DMS79 (cell line): Measurements from ENCODE around the gene ASCL5.

Experiments used
- DNase-seq: peaks from one replicate; lab custom pipeline; 2025; lab: John Stamatoyannopoulos, UW

The ASCL5 gene

DNA sequence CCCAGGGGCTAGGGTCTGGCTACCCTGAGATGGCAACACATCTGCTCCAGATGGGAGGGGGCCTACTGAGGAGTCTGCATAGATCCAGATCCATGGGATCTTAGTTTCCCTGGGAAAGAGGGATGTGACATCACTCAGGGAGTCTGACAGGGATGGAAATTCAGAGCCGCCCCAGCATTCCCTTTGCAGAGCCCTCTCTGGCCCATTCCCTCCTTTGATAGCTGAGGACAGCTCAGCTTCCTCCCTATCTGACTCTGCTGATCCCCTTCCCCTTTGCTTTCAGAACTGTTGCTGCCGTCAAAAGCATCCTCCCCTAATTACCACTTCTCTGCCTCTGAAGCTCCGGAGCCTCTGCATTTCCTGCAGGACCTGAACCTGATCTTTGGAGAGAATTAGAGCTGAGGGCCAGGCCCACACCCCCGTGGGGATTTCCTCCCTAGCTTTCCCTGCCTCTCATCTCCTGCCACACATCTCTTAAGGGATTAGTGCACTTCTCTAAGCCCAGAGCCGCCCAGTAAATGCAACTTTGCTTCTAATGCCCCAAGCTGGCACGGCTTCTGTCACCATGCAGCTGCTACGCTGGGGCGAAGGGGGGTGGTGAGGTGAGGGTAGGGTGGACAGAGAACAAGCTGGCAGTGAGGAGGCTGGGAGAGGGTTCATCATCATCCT lies 9.5 kb upstream of the ASCL5 start:
- DNase-seq = no peak

DNA sequence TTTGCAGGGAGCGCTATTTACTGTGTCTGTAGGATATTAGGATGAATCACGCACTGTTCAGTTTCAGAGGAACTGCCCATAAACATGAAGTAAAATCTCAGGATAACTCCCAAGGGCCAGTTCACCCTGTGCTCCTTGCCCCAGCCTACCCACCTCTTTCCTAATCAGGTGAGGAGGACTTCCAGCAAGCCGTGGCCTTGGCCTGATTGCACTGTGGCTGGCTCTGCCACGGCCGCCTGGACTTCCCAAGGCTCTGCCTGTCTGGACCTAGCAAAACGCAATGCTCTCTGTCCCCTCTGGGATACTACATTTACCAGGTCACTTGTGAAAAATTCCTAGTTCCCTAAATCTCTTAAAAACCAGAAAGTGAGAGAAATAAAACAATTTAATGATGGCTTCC lies 7.4 kb upstream of the ASCL5 start:
- DNase-seq = no peak

DNA sequence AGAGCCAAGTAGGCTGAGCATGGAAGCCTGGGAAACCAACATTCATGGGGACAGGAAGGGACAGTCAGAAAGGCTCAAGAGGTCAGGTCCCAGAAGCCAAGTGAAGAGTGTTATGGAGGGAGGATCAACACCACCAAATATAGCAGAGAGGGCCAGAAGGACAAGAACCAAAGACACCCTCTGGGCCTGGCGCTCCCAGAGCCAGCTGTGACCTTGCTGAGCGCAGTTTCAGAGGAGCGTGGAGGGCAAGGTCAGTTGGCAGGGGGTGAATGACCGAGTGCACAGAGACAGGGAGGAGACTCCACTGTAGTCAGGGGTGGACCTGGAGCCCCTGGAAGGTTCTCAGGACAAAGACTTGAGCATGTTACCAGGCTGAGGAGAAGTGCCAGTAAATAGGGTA lies 4.4 kb upstream of the ASCL5 start:
- DNase-seq = no peak

DNA sequence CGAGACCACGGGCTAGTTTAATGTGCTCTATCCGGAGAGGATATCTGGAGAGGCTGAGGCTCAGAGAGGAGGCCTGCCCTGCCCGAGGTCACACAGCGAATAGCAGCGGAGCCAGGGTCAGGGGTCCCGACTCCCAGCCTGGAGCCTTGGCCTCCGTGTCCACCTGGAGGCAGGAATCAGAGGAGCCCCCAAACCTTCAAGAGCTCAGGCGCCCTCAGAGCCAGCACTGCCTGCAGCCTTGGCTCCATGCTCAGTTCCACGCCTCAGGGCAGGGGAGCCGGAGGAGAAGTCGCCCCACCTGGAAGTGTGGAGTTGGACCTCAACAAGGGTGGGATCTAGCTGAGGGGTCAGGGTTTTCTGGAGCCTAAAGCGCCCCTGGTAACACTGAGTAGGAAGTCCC lies 2.0 kb upstream of the ASCL5 start:
- DNase-seq = no peak

- DNase-seq = no peak
Measured at GRCh38 chr1:201128476-201128875, 1.5 kb upstream of the ASCL5 start.

- DNase-seq = no peak
Measured at GRCh38 chr1:201127755-201128455, 921 bp upstream of the ASCL5 start.

DNA sequence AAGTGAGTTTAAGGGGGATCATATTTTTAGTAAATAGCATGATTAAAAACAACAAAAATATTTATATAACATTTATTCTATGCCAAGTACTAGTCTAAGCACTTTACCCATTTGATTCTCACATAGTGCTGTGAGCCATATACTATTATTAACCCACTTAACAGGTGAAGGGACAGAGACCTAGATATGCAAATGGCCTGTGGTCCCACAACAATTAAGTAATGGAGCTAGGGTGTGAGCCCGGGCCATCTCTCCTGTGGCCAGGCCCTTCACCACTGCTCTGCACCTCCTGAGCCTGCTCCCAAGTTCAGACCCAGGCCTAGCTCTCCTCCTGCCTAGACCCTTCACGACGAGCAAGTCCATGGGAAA lies 537 bp downstream of the ASCL5 start:
- DNase-seq = no peak

DNA sequence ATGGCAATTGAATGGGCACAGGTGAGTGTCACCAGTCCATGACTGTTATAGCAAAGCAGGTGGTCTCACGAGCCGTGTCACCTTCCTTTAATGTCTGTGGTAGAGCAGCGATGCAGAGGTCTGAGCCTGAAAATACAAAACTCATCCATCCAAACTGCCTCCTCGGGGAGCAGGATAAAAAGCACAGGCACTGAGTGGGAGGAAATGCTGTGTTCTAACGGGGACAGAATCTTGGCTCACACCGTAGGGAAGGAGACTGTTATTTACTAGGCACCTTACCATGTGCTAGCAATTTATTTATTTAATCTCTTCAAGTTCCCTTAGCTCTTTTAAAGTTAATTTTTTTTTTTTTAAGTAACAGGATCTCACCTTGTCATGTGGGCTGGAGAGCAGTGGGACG lies 1.2 kb downstream of the ASCL5 start:
- peak; percentile 47 for DNase-seq

DNA sequence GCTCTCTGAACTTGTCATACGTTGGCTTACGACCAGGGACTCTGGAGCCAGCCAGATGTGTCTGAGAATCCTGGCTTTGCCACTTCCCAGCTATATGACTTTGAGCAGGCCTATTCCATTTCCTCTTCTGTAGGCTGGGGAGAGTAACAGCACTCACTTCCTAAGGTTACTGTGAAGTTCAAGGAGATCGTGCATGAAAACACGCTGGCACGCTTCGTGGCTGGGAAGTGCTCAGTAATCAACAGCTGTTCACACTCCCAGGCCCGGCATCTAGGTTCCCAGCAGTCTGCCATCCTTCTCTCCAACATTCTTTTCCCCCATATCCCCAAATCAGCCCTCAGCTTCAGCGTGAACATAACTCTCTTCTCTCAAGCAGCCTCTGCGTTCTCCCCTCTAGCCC lies 2.0 kb downstream of the ASCL5 start:
- DNase-seq = peak; percentile 22

DNA sequence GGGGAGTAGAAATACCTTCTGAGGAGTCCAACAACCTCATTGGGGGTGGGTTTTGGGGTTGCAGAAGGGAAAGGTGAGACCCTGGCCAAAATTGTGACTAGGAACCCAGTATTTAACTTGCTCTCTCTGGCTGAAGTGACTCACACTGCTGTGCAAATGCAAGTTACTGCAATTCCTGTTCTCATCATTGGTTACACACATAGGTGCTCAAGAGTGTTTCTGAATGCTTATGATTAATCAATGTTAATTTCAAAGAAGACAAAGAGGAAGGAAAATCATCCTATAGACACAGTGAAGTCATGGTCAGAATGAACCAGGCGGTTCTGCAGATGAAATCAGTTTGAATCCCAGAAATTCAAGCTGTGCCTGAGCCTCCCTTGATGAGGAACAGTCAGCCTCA lies 3.1 kb downstream of the ASCL5 start:
- DNase-seq = no peak

GRCh38 chr1:201122321-201122957 lies 4.5 kb downstream of the ASCL5 start:
- DNase-seq = no peak

DNA sequence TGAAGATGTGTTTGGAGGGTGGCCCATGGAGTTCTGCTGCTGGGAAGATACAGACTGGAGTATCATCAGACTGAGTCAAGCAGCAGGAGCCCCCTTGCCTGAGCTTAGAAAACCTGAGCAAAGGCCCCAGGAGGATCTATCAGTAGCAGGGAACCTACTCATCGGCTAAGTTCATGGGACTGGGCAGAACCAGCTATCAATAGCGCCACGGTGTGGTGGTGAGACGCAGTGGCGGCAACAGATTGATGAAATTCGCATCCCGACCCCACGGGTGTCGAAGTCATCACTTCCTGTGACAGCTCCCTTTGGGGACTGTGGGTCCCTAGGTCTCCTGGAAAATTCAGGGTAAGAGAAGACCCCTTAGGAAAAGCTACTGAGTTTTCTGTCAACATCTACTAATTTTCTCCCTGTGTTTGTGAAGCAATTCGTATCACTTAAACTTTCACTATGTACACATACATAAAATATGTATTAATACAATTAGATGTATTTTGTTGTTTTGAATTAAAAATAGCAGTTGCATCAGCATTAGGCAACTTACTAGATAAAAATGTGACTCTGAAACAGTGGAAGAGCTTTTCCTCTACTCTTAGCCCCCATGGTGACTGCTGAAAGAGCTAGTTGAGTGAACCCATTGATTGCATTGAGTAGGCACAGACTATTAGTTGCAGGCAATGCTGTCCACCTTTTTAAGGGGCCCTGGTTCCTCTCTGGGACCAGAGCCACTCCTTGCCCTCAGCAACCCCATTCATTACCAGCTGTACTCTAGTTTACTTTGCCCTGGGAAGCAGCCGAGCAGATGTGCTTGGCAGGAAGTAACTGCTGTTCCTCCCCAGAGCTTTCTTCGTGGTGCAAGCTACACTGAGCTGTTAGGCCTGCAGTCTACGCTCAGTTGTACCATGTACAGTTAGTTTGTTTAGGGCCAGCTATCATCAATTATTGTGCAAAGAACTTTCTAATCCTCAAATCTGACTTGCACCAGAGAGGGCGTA lies 7.5 kb downstream of the ASCL5 start:
- DNase-seq = no peak

- no peak for DNase-seq
Measured at GRCh38 chr1:201116091-201116490, 10.9 kb downstream of the ASCL5 start.

DNA sequence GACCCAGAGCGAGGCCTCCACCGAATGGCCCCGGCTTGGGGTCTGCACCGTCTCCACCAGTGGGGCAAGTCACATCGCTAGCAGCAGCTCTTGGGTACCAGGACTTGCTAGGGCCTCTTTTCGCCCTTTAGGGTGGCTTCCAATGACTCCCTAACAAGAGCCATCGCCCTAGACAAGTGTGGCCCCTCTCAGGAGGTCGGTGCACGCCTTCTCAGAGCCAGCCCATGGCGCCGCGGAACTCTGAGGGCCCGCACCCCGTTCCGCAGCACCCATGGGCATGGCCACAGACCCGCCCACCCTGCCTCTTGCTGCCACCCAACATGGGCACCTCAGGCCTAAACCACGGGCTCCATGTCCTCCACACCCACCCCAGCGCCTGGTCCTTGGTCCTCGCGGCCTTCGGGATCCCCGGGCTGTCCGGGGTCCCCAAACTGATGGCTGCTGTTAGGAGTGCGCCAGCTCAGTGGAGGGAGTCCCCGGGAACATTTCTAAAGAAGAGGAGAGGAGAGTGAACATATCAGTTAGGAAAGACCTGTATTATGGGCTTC lies 11.5 kb downstream of the ASCL5 start:
- no peak for DNase-seq

DNA sequence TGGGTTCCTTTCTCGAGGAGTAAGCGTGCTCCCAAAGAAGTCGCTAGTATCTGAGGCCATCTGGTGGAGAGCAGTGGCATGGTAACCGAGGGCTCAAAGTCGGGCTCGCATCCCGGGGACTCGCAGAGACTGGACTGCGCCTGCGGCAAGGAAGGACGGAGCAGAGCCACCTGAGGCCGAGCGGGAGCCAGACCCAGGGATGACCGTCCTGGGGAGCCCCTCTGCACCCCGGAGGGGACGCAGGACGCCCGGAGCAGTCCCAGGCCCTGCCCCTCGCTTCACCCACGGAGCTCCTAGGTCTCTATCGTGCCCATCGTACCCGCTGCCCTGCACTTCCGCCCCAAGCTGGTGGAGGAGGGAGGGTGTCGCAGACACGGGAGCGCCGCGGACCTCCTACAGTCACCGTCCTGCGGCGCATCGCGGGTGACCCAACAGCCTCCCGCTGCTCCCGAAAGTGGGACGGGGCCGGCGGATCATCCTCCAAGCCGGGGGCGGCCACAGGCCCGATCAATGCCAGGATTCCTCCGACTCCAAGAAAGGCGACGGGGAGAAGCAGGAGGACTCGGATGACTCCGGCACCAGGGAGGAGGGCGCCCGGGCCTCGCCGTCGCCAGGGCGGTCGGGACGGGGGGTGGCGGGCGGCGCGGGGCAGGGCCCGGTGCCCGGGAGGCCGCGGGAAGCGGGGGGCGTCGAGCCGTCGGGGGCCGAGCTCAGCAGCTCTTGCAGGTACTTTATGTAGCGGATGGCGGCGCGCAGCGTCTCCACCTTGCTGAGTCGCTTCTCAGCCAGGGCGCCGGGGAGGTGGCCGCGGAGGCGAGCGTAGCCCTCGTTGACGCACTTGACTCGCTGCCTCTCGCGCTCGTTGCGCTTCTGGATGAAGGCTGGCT lies 12.5 kb downstream of the ASCL5 start:
- DNase-seq = peak; percentile 96

DNA sequence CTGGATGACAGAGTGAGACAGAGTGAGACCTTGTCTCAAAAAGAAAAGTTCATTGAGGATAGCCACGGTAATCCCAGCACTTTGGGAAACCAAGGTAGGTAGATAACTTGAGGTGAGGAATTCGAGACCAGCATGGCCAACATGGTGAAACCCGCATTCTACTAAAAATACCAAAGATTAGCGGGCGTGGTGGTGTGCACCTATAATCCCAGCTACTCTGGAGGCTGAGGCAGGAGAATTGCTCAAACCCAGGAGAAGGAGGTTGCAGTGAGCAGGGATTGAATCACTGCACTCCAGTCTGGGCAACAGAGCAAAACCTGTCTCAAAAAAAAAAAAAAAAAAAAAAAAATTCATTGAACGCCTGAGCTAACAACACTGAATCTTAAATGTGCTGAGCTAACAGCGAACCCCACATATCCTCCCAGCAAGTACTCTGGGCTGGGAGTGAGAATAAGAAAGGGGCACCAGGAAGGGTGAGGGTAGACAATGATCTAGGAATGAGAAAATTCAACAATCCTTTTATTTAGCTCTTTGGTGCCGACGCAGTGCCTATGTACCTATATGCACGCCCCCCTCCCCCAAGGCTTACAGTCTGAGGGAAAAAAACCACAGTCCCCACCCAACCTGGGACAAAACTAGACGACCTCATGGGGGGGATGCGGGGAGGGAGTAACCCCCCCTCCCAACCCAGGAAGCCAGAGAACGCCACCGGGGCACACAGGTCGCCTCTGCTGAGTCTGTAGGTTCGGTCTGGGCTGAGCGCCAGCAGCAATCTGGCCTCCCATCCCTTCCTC lies 13.3 kb downstream of the ASCL5 start:
- no peak for DNase-seq

- DNase-seq = no peak
Measured at GRCh38 chr1:201112926-201113325, 14.1 kb downstream of the ASCL5 start.

- DNase-seq = no peak
Measured at GRCh38 chr1:201112173-201112731, 14.7 kb downstream of the ASCL5 start, which contains the start of gene CACNA1S. Gene CACNA1S, minus strand, starts transcription at chr1:201112426. Its CDS starts 87 bp downstream, at chr1:201112339.

- DNase-seq = no peak
Measured at GRCh38 chr1:201111672-201112071, 15.3 kb downstream of the ASCL5 start.

DNA sequence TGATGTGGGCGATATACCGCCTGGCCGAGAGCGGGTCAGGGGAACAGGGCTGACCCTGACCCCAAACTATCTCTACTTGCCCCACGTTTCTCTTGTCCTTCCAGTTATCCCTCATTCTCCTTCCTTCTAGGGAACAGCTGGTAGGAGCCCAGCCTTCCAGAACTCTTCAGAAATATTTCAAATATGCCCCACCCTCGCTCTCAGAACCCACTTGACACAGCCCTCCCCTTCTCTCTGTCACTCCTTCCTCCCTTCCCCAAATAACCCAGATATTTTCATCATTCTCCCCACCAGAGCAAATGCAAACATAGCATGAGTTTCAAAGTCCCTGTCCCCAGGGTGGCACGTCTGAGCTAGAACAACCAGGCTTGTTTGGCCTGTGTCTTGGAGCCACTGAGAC lies 15.8 kb downstream of the ASCL5 start:
- DNase-seq = no peak
